Retinal pigment epithelial cell (primary cell): ENCODE measurements around the gene TMEM72.
A peak's percentile ranks its signal among the peaks of the same experiment; 100 is the strongest.

Experiments
- DNase-seq: peaks from one replicate; pipeline ENCODE4 v3.0.0-alpha.2; 2010; ENCODE audit warnings: low read depth
- H3K4me3 ChIP-seq: 2 replicates; pipeline ENCODE4 v1.5.1; 2011; ENCODE audit warnings: mild to moderate bottlenecking, low read length, control low read depth, moderate library complexity
- TF ChIP-seq, protein P1 (sequence below): conservative IDR thresholded peaks from 2 replicates; pipeline ENCODE4 v1.5.1; 2011; ENCODE audit warnings: low read depth, low read length, control low read depth, inconsistent platforms

TMEM72 gene

DNA sequence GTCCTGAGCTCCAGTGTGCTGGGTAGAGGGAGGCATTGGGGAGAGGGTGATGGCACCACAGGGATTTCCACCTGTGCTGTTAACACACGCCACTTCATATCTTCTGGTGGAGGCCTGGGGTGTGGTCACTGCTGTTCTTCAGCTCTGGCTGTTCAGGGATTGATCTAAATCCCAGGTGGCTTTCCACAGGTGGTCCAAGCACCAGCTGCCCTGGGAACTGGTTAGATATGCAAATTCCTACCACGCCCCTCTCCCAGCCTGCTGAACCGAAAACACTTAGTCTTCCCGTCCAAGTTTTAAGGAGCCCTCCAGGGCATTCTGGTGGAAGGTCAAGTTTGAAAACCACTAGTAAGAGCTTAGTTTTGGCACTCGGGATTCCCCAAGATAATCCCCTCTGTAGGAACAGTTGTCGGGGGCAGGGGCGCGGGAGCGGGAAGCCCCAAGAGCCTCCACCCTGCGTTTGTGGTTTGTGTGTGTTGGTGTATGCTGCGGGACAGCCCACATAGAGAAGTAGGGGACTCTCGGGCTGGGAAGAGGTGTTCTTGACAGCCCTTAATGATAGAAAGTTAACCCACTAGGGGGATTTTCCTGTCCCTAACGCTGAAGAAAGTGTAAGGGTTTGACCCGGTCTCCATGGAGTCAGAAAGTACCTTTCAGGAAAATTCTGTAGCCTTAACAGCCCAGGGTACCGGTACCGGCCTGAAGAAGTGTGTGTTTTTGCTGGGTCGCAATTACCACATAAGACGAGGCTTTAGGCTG is 62.4 kb downstream of the TMEM72 start:
- no peak for DNase-seq
- no peak overlapping the region for H3K4me3 ChIP-seq
- TF ChIP-seq, protein P1, sequence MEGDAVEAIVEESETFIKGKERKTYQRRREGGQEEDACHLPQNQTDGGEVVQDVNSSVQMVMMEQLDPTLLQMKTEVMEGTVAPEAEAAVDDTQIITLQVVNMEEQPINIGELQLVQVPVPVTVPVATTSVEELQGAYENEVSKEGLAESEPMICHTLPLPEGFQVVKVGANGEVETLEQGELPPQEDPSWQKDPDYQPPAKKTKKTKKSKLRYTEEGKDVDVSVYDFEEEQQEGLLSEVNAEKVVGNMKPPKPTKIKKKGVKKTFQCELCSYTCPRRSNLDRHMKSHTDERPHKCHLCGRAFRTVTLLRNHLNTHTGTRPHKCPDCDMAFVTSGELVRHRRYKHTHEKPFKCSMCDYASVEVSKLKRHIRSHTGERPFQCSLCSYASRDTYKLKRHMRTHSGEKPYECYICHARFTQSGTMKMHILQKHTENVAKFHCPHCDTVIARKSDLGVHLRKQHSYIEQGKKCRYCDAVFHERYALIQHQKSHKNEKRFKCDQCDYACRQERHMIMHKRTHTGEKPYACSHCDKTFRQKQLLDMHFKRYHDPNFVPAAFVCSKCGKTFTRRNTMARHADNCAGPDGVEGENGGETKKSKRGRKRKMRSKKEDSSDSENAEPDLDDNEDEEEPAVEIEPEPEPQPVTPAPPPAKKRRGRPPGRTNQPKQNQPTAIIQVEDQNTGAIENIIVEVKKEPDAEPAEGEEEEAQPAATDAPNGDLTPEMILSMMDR: no peak

DNA sequence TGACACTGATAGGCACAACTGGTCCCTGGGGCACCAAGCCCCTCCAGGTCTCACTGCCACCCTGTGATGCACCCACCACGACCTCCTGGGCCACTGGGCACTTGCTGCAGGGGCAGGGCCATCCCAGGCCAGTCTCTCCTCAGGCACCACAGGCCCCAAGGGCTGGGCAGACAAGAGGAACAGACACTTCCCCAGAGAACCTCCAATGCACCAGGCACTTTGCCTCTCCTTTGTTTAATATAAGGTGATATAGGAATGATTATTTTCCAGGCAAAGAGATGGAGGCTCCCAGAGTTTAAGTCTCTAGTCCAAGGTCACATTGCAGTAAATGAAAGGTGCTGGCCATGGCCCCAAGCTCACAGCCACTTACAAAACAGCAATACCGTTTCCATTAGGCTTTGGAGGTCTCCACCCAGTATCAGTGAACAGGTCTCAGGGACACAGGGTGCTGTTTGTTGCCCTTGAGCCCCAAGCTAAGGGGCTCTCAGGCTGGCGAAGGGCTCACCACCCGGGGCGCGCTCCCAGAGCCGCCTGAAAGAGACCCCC is 63.0 kb downstream of the TMEM72 start:
- H3K4me3 ChIP-seq: peak overlapping the region; percentile 38
- DNase-seq: no peak
- TF ChIP-seq, protein P1: no peak

- H3K4me3 ChIP-seq: peak overlapping the region; percentile 42
- DNase-seq: no peak
- TF ChIP-seq, protein P1: peak; percentile 72
Measured at GRCh38 chr10:44974628-44975430, 63.7 kb downstream of the TMEM72 start.

- H3K4me3 ChIP-seq: no peak overlapping the region
- TF ChIP-seq, protein P1: no peak
- peak; percentile 77 for DNase-seq
Measured at GRCh38 chr10:44975431-44976331, 64.5 kb downstream of the TMEM72 start.

- DNase-seq: no peak
- TF ChIP-seq, protein P1: no peak
- no peak overlapping the region for H3K4me3 ChIP-seq
Measured at GRCh38 chr10:44976352-44977198, 65.4 kb downstream of the TMEM72 start.
